Activated effector memory CD4-positive, alpha-beta T cell treated with Interleukin-2 at 50 U/mL for 16 hours (primary cell): ENCODE data around the gene MICAL3.
"Not testable (repeated sequence)": the region's sequence is repeated elsewhere in the genome, so short reads cannot be mapped to it uniquely, and the experiment has no call there.

ENCODE experiments used
- DNase-seq: peaks from one replicate; pipeline ENCODE4 v3.0.0-alpha.2; 2020

MICAL3 gene

DNA sequence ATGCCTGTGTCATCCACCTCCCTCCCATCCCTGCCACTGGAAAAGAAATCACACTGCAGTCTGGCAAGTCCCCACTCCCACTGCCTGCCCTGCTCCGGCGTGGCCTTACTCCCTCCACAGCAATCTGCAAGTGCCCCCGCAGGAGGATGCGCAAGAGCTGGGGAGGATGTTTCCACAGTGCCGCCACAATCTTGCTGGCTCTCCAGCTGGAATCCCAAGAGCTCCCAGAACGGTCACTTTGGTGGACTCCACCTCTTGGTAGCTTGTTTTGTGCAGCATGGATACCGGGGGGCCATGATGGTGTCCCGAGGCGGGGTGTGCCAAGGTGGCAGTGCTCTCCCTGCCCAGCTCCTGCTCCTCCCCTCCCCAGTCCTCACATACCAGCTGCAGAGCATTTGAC, 76.3 kb downstream of the MICAL3 start:
- DNase-seq = no peak

DNA sequence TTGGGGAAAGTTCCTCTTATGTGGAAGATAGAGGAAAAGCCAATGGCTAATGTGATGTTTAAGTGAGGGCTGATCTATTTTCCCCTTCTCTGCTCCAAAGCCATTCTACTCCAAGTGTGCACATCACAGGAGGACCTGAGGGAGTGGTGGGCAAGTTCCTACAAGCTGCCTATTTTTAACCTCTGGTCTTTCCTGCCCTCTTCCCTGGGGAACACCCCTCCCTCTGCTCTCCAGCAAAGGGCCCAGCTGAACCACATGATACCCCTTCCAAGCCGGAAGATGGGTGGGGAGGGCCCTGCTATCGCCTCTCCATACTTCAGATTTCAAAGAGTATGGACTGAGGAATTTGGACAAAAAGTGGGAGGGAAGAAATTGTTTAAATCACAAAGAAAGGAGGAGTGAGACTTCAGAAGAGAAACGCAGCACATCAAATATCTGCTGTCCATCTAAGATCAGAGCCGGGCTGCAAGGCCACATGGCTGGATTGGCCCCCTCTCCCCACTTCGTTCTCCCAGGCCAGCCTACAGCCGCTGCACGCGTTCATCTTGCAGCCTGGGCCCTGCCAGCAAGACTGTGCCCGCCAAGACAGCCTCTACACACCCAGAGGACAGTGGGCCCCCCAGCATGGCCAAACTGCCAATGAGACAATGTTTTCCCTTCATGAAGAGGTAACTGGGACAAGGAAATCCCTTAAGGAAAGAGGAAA, 77.5 kb downstream of the MICAL3 start:
- DNase-seq = no peak

DNA sequence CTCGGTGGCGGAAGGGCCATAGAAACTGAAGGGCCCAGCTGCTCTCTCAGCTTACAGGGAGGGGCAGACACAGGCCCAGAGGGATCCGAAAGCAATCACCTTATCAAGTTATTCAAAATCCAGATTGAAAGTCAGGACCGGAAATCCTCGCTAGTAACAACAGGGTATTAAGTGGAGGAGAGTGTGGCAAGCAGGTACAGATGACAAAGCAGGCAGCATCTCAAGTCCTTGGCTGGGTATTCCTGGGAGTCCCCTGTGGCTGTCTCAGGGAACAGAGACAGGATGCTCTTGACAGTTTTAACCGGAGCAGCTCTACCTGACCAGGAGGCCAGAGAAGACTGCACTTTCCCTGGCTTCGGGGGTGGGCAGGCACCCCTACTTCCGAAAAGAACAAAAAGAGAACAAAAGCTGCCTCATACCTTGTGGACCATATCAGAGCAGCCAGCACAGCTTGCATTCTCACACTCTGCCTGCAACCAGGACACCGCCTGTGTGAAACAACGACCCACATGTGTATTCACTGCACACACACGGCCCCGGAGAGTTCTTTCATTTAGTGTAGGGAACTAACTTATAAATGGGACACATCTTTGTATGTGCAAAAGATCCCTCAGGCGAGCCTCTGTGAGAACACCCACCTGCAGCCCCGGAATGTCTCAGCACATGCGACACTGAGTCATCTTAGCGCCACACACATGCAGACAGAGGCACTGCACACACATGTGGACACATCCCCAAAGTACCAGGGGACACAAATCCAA, 78.3 kb downstream of the MICAL3 start:
- DNase-seq = no peak

DNA sequence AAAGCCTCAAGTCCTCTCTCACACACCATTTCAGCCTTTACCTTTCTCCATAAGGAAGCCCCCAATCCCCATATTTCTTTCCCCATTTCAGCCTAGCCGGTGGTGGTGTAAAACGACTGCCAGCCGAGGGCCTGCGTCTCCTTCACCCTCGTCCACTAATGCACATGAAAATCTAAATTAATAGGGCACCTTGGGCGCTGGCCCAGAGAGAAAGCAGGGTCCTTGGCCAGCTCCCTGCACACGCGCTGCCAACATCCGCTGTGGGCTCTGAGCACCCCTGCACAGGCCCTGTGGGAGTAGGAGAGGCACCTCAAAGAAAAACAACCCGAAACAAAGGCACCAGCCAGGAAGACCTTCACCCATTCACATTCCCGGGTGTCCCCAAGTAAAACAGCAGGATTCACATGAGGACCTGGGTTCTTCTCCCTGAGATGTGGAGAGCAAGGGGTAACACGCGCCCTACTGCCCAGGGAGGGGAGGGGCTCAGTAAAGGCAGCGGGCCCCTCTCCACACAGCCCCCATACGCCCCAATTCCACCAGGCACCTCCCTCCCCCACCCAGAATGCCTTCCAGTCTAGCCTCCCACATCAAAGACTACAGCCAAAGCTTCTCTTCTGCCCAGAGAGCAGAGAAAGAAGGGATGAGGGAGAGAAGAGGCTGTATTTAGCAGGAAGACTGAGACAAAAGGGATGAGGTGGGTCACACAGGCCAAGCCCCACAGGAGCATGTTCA, 79.0 kb downstream of the MICAL3 start:
- no peak for DNase-seq

DNA sequence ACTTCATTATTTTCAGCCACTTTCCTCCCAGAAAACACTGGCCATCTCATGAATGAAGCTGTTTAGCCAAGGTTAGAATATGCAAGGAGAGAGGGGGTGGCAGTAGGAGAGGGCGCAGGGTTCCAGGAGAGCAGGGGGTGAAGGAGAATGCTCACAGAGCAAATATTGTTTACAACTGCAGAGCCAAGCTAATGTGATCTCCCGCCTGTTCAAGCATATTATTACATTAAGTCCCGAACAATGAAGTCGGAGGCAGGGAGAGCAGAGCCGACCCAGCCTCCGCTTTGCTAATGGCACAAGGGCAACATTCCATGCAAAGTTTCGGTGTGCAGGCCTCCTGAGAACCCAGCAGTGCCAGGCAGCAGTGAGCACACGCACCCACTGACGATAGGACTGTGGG, 80.1 kb downstream of the MICAL3 start:
- DNase-seq = no peak

DNA sequence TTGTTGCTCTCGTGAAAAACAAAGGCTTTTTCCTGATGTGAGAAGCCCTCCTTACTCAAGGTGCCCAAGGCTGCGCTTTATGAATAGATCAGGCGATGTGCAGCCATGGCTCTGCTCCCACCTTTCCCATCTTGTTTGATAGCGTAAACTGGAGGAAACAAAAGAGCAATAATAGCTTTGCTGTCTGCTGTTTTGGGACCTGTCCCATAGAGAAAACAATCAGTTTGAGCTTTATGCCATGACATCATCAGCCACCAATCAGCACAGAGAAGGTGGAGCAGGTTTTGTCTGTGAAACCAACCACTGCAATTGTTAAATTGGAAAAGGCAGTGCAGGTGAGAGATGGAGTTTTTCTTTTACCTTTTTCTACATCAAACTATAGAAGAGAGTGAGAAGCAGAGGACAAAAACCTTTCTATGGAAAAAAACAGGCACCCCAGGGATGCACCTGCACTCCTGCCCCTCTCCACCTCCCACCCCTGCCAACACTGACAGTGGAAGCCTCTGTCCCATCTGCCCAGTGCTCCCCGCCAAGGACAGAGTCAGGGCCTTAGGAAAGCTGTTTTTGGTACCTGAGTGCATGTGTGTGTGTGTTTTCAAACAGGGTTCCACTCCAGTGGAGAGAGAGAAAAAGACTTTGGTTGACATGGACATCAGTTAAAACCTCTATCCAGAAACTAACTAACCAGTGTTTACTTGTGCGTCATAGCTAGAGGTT, 80.7 kb downstream of the MICAL3 start:
- no peak for DNase-seq

DNA sequence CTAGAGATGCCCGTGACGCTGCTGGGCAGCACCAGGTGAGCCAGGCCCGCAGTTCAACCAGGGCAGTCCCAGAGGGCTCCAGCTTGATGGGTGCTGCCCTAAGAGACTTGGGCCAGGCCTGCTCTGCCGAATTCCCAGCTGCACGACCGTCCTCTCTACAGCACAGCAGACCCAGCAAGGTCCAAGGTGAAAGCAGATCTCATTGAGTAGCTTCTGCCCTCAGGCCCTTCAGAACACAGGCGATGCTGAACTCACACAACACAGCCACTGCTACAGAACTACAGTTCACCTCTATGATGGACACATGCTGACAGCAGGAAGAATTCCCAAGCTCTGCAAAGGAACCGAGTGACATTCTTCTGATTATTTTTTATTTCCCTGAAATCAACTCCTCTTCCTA, 81.6 kb downstream of the MICAL3 start:
- DNase-seq = no peak

DNA sequence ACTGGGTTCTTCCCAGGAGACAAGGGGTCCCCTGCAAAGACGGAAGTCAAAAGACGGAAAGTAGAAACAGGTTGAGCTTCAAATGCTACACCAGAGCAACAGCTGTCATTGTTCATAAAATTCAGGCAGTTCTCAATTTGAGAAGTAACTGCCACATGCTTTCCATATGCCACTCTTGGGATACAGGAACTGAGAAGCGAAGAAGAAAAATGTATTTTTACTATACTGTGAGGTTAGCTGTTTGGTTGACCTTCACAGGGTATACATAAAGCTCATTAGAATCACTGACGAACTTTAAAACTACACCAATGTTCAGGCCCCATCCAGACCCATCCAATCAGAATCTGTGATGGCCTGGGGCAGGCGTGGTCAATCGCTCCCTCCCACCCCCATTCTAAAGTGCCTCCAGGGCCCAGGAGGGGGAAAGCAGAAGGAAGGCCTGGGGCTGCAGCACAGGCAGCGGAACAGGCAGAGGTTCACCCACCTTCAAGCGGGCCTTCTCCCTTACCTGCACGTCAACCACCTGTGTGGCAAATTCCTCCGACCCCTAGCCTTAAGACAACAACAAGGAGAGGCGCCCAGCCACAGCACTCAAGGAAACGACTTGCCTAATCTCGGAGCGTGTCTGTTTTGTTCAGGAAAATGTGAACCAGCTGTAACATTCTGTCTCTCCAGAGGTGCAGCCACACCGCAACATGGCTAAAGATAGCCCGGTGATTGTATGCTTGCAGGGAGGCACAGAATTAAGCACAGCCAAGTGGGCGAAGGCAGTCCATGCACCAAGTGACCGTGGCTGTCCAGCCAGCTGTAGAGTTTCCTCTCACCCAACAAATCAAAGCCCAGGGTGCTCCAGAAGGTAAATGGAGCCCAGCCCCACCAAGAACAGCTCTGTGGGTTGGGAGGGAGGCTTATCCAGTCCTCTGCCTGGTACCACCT, 82.6 kb downstream of the MICAL3 start:
- no peak for DNase-seq

DNA sequence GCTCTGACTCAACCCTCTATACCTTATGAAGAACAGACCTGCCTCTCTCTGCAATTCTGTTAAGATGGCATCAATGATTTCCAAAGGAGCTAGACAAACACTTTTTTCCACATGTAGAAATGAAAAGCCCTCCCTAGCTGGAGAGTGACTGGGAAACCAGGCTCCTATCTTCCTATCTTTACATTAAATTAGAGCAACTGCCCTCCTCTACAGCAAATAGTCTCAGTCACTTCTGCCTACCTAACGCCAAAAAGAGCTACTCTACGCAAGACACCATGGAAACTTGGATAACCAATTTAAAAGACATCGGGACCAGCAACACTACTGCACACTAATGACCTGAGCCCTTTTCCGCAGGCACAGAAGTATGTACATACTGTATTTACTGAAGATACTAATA, 84.8 kb downstream of the MICAL3 start:
- no peak for DNase-seq

DNA sequence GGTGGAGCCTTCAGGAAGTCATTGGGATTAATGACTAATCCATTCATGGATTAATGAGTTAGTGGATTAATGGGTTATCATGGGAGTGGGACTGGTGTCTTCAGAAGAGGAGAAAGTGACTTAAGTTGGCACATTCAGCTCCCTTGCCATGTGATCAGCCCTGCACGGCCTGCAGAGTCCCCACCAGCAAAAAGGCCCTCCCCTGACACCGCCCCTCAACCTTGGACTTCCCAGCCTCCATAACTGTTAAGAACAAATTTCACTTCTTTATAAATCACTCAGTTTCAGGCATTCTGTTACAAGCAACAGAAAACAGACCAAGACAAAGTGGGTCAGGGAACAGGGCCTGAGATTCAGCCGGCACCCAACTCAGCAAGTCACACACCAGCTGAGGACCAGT, 85.3 kb downstream of the MICAL3 start:
- no peak for DNase-seq

DNA sequence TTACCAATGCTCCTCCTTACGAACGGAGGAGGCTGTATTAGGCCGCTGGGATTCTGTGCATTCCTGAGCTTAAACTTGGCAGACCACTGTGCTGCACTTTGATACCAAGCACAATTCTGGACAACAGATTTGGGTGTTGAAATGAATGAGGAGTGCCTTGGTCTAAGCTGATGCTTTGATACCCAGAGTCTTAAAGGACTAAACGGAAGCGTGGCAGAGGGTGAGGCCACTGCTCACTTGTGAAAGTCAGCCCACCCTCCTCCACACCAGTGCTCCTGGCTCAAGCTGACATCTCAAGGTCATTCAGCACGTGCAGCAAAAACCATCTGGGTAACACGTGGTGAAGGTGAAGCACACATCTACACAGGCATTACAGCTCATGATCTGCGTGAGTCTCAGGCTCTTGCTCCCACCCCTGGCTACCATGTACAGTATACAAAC, 85.9 kb downstream of the MICAL3 start:
- no peak for DNase-seq

DNA sequence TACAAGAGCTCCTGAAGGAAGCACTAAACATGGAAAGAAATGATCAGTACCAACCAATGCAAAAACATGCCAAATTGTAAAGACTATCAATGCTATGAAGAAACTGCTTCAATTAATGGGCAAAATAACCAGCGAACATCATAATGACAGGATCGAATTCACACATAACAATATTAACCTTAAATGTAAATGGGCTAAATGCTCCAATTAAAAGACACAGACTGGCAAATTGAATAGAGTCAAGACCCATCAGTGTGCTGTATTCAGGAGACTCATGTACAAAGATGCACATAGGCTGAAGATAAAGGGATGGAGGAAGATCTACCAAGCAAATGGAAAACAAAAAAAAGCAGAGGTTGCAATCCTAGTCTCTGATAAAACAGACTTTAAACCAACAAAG, 91.9 kb downstream of the MICAL3 start:
- DNase-seq = not testable (repeated sequence)

DNA sequence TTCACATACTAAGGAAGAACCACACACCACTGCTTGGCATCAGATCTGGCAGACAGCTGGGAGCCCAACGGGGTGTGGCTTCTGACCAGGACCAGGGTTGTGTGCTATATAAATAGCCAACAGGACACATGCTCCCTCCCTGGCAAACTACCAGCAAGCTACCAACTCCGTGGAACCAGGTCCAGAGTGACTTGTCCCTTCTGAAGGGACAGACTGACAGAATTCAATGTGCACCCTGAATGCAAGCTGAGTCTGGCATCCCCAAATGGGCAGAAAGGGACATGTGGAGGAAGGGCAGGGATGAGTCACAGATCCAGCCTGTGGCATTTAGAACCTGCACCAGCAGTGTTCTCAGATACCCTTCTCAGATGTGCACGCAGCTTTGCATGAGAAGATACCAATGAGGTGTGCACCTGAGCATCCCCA, 92.9 kb downstream of the MICAL3 start:
- DNase-seq = no peak

DNA sequence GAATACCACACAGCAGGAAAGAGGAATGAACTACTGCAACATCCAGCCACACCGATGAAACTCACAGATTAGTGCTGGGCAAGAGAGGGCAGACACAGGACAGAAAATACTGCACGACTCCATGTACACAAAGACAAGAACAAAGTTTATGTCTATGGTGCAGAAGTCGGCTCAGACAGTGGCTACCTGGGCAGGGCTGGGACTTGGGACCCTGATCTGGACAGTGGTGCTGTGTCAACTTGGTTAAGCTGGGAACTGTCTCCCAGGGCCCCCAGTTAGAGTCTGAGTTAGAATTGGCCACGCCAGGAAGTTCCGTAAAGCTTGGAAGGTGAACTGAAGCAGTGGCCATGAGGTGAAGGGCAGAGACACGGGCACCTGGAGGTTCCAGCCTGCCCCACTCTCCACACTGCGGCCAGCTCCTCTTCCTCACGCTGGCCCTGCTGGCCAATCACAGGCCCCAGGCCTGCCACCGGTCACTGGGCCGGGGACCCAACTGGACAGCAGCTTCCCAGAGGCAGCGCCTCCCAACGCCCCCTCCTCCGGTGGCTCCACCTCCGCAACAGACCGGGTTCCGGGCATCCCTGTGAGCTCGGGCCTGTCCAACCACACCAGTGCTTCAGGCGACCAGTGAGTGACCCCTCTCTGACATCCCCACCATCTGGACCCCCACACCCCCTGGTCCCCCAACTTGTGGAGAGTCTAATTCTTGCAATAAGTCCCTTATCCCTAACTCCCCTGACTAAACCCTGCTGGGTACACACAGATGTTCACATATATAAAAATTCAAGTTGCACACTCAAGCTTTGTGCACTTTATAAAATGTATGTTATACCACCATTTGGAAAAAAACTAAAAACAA, 93.7 kb downstream of the MICAL3 start:
- no peak for DNase-seq

DNA sequence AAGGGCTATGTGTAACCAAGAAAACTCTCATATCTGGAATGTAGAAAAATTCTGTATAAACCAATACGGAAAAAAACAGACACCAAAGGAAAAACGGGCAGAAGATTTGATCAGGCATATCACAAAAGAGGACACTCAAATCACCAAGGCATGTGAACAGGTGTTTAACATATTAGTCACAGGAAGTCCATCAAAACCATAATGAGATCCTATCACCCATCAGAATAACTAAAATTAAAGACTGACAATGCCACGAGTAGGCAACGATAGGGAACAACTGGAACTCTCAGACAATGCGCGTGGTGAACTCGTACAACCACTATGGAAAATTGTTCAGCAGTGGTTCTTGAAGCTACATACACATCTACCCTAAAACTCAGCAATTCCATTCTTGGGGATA, 94.5 kb downstream of the MICAL3 start:
- DNase-seq = no peak

DNA sequence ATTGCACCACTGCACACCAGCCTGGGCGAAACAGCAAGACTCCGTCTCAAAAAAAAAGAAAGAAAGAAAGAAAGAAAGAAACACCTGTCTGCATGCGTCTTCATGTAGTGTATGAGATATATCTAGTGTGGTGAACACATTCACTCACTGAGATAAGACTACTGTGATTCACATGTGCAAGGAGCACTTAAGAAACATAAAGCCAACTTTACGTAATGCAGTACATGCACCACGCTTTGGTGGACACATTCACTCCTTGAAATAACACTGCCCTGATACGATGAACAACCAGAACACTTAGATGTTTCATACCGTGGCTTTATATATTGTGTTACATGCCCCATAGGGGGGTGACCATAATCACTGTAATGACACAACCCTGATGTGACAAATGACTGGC, 96.0 kb downstream of the MICAL3 start:
- no peak for DNase-seq

DNA sequence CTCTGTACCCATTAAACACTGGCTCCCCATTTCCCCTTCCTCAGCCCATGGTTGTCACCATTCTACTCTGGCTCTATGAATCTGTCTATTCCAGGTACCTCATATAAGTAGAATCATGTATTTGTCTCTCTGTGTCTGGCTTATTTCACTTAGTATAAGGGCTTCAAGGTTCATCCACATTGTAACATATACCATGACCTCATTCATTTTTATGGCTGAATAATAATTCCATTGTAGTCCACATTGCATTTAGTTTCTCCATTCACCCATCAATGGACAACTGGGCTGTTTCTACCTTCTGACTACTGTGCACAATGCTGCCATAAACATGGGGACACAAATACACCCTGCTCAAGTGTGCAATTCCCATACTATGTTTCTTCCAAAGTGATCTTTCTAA, 97.3 kb downstream of the MICAL3 start:
- no peak for DNase-seq

DNA sequence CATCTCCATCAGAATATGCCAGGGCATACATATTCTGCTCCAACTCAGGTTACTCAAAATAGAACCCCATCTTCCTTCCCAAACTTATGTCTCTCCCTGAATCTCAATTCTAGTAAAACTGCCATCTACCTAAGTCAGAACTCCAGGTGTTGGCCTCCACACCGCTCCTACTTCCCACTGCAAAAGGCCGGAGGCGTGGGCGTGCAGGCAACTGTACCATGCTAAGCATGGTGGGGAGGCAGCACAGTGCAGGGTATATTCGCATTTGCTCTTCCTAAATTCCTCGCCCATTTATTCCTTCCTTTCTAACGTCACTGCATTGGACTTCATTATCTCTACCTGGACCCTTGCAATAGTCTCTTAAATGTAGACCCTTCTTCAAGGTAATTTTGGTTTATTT, 97.8 kb downstream of the MICAL3 start:
- DNase-seq = no peak

DNA sequence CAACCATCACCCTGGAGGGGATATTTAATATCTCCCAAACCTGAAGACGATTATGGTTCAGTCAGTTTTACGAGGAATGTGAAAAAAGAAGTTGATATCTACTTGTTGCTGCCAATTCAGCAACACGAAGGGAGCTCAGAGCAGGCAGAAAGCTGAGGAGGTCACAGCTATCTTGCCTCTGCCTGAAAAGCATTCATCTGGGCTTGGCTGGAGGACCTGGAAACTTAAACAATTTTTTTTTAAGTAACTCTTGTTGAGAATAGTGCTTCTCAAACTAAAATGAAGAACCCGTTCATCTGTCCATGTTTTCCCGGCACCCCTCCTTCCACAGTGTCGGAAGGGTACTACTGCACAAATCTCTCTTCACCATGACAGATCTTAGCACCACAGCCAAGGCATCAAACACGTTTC, 98.9 kb downstream of the MICAL3 start:
- no peak for DNase-seq

DNA sequence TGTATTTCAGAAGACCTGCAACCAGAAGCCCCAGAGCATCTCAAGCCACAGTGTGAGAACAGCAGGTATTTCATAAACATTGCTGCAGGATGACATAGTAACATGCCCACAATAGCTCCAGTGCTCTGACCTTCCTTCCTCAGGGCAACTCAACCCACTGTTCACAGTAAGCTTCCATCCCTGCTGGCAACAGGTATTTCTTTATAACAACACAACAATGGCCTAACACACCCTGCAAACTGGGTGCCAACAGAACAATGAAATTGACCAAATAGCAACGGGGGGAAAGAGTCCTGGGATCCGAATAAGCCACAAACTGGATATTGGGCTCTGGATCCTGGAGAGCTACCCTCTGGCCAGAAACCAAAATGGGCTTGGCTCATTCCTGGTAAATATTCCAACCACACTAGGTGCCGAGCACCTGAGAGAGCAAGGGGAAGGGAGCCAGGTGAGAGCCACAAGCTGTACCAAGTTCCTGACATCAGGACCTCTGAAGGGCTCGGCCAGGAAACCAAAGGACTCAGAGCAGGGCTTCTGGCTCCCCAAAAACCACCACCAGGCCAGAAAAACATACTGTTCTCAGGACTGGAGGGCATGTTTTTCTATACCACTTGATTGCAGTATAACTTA, 99.5 kb downstream of the MICAL3 start:
- no peak for DNase-seq

DNA sequence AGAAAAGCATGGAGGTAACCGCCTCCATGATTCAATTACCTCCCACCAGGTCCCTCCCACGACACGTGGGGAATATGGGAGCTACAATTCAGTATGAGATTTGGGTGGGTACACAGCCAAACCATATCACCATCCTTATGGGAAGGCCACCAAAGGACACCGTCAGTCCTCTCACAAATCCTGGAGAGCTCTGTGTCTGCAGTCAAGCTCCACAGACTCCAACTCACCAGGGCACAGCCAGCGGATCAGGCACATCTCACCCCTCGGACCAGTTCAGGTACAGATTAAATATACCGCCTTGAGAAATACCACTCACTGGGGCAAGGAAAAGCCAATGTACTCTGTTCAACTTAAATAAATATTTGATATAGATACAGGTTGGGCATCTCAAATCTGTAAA, 100.3 kb downstream of the MICAL3 start:
- no peak for DNase-seq
